ENCODE measurements around the gene INAVA.

- TF ChIP-seq CTCF (IDR thresholded peaks at IDR 0.05) (no peak), EZH2 (IDR thresholded peaks at IDR 0.05; ENCODE audit: borderline replicate concordance, insufficient read depth, low read depth, low read length, poor library complexity, severe bottlenecking) (no peak)
Measured at GRCh38 chr1:200958597-200958996, 63.9 kb downstream of the INAVA start.
